Astrocyte (in vitro differentiated cells and primary cell): Measurements from ENCODE around the gene LIF. TPM values are rescaled to one million over a fixed set of nuclear protein-coding genes. Genes with fewer than 3 reads are reported as not detected.
A peak's percentile ranks its signal among the peaks of the same experiment; 100 is the strongest.

Source experiments
- DNase-seq: peaks from one replicate; pipeline ENCODE4 v3.0.0-alpha.2; 2010; ENCODE audit warnings: low read depth
- FAIRE-seq: peaks from 2 replicates; lab custom pipeline; 2011; peaks lifted over from hg19 to GRCh38; lab: Jason Lieb, UNC
- H2AFZ ChIP-seq: 2 replicates; pipeline ENCODE4 v1.6.0; 2012; ENCODE audit warnings: low read depth, low read length, inconsistent platforms
- H3K27ac ChIP-seq: 2 replicates; pipeline ENCODE4 v1.5.1; 2011; ENCODE audit warnings: low read depth, low read length, inconsistent platforms
- H3K27me3 ChIP-seq: 2 replicates; pipeline ENCODE4 v1.6.0; 2011; ENCODE audit warnings: low read length, inconsistent platforms; ENCODE audit not compliant: insufficient read depth
- H3K36me3 ChIP-seq: 2 replicates; pipeline ENCODE4 v1.5.1; 2011; ENCODE audit warnings: low read length, inconsistent platforms; ENCODE audit not compliant: insufficient read depth
- H3K4me1 ChIP-seq: 2 replicates; pipeline ENCODE4 v1.5.1; 2011; ENCODE audit warnings: low read length, inconsistent platforms; ENCODE audit not compliant: insufficient read depth
- H3K4me2 ChIP-seq: 2 replicates; pipeline ENCODE4 v1.6.0; 2012; ENCODE audit warnings: low read length, inconsistent platforms
- H3K4me3 ChIP-seq: 2 replicates; pipeline ENCODE4 v1.5.1; 2011; ENCODE audit warnings: low read depth, mild to moderate bottlenecking, low read length, inconsistent platforms; ENCODE audit not compliant: insufficient read depth
- H3K79me2 ChIP-seq: 2 replicates; pipeline ENCODE4 v1.6.0; 2012; ENCODE audit warnings: mild to moderate bottlenecking, low read length, inconsistent platforms; ENCODE audit not compliant: insufficient read depth
- H3K9ac ChIP-seq: 2 replicates; pipeline ENCODE4 v1.6.0; 2012; ENCODE audit warnings: mild to moderate bottlenecking, low read length, inconsistent platforms
- H3K9me3 ChIP-seq: 2 replicates; pipeline ENCODE4 v1.5.1; 2012; ENCODE audit warnings: low read depth, mild to moderate bottlenecking, low read length, inconsistent platforms; ENCODE audit not compliant: insufficient read depth
- H4K20me1 ChIP-seq: 2 replicates; pipeline ENCODE4 v1.6.0; 2012; ENCODE audit warnings: low read length, inconsistent platforms; ENCODE audit not compliant: insufficient read depth
- H3K27ac Mint-ChIP-seq: one replicate; pipeline ENCODE4 v1.8.0; 2021; ENCODE audit warnings: mild to moderate bottlenecking, mixed read lengths; ENCODE audit not compliant: unreplicated experiment
- H3K27me3 Mint-ChIP-seq: one replicate; pipeline ENCODE4 v1.8.0; 2021; ENCODE audit warnings: low read depth, mixed read lengths; ENCODE audit not compliant: unreplicated experiment
- H3K36me3 Mint-ChIP-seq: one replicate; pipeline ENCODE4 v1.8.0; 2021; ENCODE audit warnings: low read depth, mixed read lengths; ENCODE audit not compliant: unreplicated experiment
- H3K4me1 Mint-ChIP-seq: one replicate; pipeline ENCODE4 v1.8.0; 2021; ENCODE audit warnings: low read depth, mixed read lengths; ENCODE audit not compliant: unreplicated experiment
- H3K4me3 Mint-ChIP-seq: one replicate; pipeline ENCODE4 v1.8.0; 2021; ENCODE audit warnings: mild to moderate bottlenecking, moderate library complexity, mixed read lengths; ENCODE audit not compliant: unreplicated experiment
- H3K9me3 Mint-ChIP-seq: one replicate; pipeline ENCODE4 v1.8.0; 2021; ENCODE audit warnings: mild to moderate bottlenecking, mixed read lengths; ENCODE audit not compliant: unreplicated experiment
- CTCF ChIP-seq: IDR thresholded peaks from 2 replicates; pipeline ENCODE4 v1.5.1; 2011; ENCODE audit warnings: low read depth, mild to moderate bottlenecking, inconsistent platforms, low read length, moderate library complexity; ENCODE audit not compliant: insufficient read depth
- EZH2 ChIP-seq: IDR thresholded peaks from 2 replicates; pipeline ENCODE4 v1.6.1; 2012; ENCODE audit warnings: mild to moderate bottlenecking, low read length, inconsistent platforms; ENCODE audit not compliant: insufficient read depth
- total RNA-seq: library from RNA; stranded (reverse); gene quantifications from 2 replicates; pipeline ENCODE4 v1.2.1, GENCODE V29; 2021

LIF gene
- total RNA-seq, 1 donor from 2014 or later: 63.3 TPM

- FAIRE-seq (peak; percentile 87), DNase-seq (peak; percentile 94)
- Mint-ChIP-seq H3K36me3 (no peaks in the 10 kb centered on the region), H3K9me3 (no peaks in the 10 kb centered on the region), H3K4me1 (peaks cover 66% of the 10 kb centered on the region), H3K27me3 (no peaks in the 10 kb centered on the region), H3K27ac (peak overlapping the region; percentile 100), H3K4me3 (no peak overlapping the region)
- Histone ChIP-seq H3K36me3 (no peaks in the 10 kb centered on the region), H3K4me1 (peaks cover 86% of the 10 kb centered on the region), H3K4me3 (no peak overlapping the region), H3K27ac (peak overlapping the region; percentile 100), H4K20me1 (no peaks in the 10 kb centered on the region), H3K4me2 (peak overlapping the region; percentile 17), H3K9me3 (no peaks in the 10 kb centered on the region), H3K27me3 (no peaks in the 10 kb centered on the region), H3K9ac (peak overlapping the region; percentile 90), H2AFZ (no peak overlapping the region), H3K79me2 (no peaks in the 10 kb centered on the region)
- TF ChIP-seq EZH2 (no peak), CTCF (no peak)
These were observed 37.6 kb downstream of the LIF start for GRCh38 chr22:30208631-30209603.

- no peak for TF ChIP-seq EZH2
- peak overlapping the region; percentile 100 for H3K27ac Mint-ChIP-seq
- peak overlapping the region; percentile 64 for H3K4me3 Mint-ChIP-seq
- no peaks in the 10 kb centered on the region for H3K36me3 ChIP-seq
- H3K9me3 Mint-ChIP-seq: peaks cover 8% of the 10 kb centered on the region
- no peaks in the 10 kb centered on the region for H3K27me3 ChIP-seq
- no peaks in the 10 kb centered on the region for H3K36me3 Mint-ChIP-seq
- DNase-seq (peak; percentile 99), FAIRE-seq (peak; percentile 97)
- H3K9me3 ChIP-seq: peaks cover 8% of the 10 kb centered on the region
- no peaks in the 10 kb centered on the region for H3K79me2 ChIP-seq
- H4K20me1 ChIP-seq: no peaks in the 10 kb centered on the region
- H3K4me2 ChIP-seq: peak overlapping the region; percentile 57
- H3K4me1 Mint-ChIP-seq: peaks cover 58% of the 10 kb centered on the region
- peaks cover 70% of the 10 kb centered on the region for H3K4me1 ChIP-seq
- peak overlapping the region; percentile 90 for H3K9ac ChIP-seq
- peak overlapping the region; percentile 100 for H3K27ac ChIP-seq
- no peak overlapping the region for H3K4me3 ChIP-seq
- H3K27me3 Mint-ChIP-seq: no peaks in the 10 kb centered on the region
- no peak overlapping the region for H2AFZ ChIP-seq
These were observed 39.6 kb downstream of the LIF start for GRCh38 chr22:30206944-30207343.

- H4K20me1 ChIP-seq: no peaks in the 10 kb centered on the region
- no peak overlapping the region for H2AFZ ChIP-seq
- peaks cover 63% of the 10 kb centered on the region for H3K4me1 ChIP-seq
These were observed 41.1 kb downstream of the LIF start for GRCh38 chr22:30205281-30206115.

More at GRCh38 chr22:30205281-30206115, 41.1 kb downstream of the LIF start:
- FAIRE-seq (peak; percentile 70), DNase-seq (peak; percentile 95)
- Histone ChIP-seq H3K4me3 (no peak overlapping the region), H3K79me2 (no peaks in the 10 kb centered on the region), H3K36me3 (no peaks in the 10 kb centered on the region), H3K9ac (peak overlapping the region; percentile 90), H3K4me2 (peak overlapping the region; percentile 57), H3K27ac (peak overlapping the region; percentile 100), H3K27me3 (no peaks in the 10 kb centered on the region), H3K9me3 (peaks cover 8% of the 10 kb centered on the region)
- Mint-ChIP-seq H3K27ac (peak overlapping the region; percentile 100), H3K36me3 (peaks cover 3% of the 10 kb centered on the region), H3K9me3 (peaks cover 15% of the 10 kb centered on the region), H3K4me1 (peaks cover 52% of the 10 kb centered on the region), H3K27me3 (no peaks in the 10 kb centered on the region), H3K4me3 (peak overlapping the region; percentile 13)
- TF ChIP-seq EZH2: no peak
- no peak for TF ChIP-seq CTCF
